Neural progenitor cell (in vitro differentiated cells): ENCODE measurements around the gene PPP1CB.

ENCODE experiments used
- EZH2 ChIP-seq: fragments of 200-600 bp; sonication (generic); IDR thresholded peaks from 2 replicates; pipeline ENCODE4 v1.6.1; 2017; ENCODE audit warnings: antibody characterized with exemption, mild to moderate bottlenecking, moderate library complexity
- TF ChIP-seq, protein P1 (sequence below): fragments of 200-600 bp; sonication (generic); IDR thresholded peaks from 2 replicates; pipeline ENCODE4 v1.5.1; 2017; ENCODE audit warnings: antibody characterized with exemption, mild to moderate bottlenecking

DNA sequence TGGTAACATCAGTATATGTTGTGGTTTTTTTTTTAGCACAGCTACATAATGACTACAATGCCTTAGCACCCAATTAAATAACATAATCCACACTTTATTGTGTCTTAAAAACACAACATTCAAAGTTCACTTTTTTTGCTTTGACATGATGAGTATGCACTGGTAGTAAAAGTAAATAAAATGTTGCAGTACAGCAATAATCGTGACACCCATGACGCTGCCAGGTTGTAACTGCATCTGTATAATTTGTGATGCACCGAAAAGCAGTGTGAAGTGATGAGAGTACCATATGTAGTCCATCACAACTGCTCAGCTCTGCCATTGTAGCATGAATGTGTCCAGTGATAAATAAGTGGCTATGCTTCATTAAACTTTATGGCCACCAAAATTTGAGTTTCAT, 15.7 kb downstream of the PPP1CB start:
- TF ChIP-seq, protein P1, sequence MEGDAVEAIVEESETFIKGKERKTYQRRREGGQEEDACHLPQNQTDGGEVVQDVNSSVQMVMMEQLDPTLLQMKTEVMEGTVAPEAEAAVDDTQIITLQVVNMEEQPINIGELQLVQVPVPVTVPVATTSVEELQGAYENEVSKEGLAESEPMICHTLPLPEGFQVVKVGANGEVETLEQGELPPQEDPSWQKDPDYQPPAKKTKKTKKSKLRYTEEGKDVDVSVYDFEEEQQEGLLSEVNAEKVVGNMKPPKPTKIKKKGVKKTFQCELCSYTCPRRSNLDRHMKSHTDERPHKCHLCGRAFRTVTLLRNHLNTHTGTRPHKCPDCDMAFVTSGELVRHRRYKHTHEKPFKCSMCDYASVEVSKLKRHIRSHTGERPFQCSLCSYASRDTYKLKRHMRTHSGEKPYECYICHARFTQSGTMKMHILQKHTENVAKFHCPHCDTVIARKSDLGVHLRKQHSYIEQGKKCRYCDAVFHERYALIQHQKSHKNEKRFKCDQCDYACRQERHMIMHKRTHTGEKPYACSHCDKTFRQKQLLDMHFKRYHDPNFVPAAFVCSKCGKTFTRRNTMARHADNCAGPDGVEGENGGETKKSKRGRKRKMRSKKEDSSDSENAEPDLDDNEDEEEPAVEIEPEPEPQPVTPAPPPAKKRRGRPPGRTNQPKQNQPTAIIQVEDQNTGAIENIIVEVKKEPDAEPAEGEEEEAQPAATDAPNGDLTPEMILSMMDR, result no peak
- no peak for TF ChIP-seq EZH2
